ENCODE measurements around the gene CUBN.

CUBN gene

GRCh38 chr10:16904639-16905061, 225.0 kb downstream of the CUBN start:
- Histone ChIP-seq H3K4me3 (ENCODE audit: low read depth, low read length) (no peak overlapping the region), H3K79me2 (no peaks in the 10 kb centered on the region), H3K27me3 (ENCODE audit: control insufficient read depth, insufficient read depth, low read length) (no peaks in the 10 kb centered on the region), H3K9ac (no peak overlapping the region), H3K4me2 (ENCODE audit: low read length) (no peak overlapping the region), H3K27ac (no peak overlapping the region), H2AFZ (no peak overlapping the region), H3K4me1 (no peaks in the 10 kb centered on the region), H3K9me3 (ENCODE audit: control insufficient read depth, low read length) (no peaks in the 10 kb centered on the region), H3K36me3 (ENCODE audit: control insufficient read depth, insufficient read depth, low read length) (no peaks in the 10 kb centered on the region)
- TF ChIP-seq CTCF (IDR thresholded peaks at IDR 0.05), result no peak

- Histone ChIP-seq H3K27ac (no peak overlapping the region), H3K4me1 (no peaks in the 10 kb centered on the region), H3K4me3 (ENCODE audit: low read depth, low read length) (no peak overlapping the region), H3K4me2 (ENCODE audit: low read length) (no peak overlapping the region), H3K9me3 (ENCODE audit: control insufficient read depth, low read length) (no peaks in the 10 kb centered on the region), H3K9ac (no peak overlapping the region), H3K79me2 (no peaks in the 10 kb centered on the region), H3K36me3 (ENCODE audit: control insufficient read depth, insufficient read depth, low read length) (no peaks in the 10 kb centered on the region), H2AFZ (no peak overlapping the region), H3K27me3 (ENCODE audit: control insufficient read depth, insufficient read depth, low read length) (no peaks in the 10 kb centered on the region)
- no peak for TF ChIP-seq CTCF (IDR thresholded peaks at IDR 0.05)
These were observed 225.6 kb downstream of the CUBN start for GRCh38 chr10:16904049-16904448.

GRCh38 chr10:16902606-16903005, 227.0 kb downstream of the CUBN start:
- no peak overlapping the region for H2AFZ ChIP-seq
- no peaks in the 10 kb centered on the region for H3K36me3 ChIP-seq (ENCODE audit: control insufficient read depth, insufficient read depth, low read length)

GRCh38 chr10:16901106-16901505, 228.5 kb downstream of the CUBN start:
- no peak for TF ChIP-seq CTCF (IDR thresholded peaks at IDR 0.05)
- Histone ChIP-seq H3K4me1 (no peaks in the 10 kb centered on the region), H3K4me2 (ENCODE audit: low read length) (no peak overlapping the region), H2AFZ (no peak overlapping the region), H3K4me3 (ENCODE audit: low read depth, low read length) (no peak overlapping the region), H3K79me2 (no peaks in the 10 kb centered on the region), H3K9ac (no peak overlapping the region), H3K36me3 (ENCODE audit: control insufficient read depth, insufficient read depth, low read length) (no peaks in the 10 kb centered on the region), H3K27ac (no peak overlapping the region), H3K9me3 (ENCODE audit: control insufficient read depth, low read length) (no peaks in the 10 kb centered on the region), H3K27me3 (ENCODE audit: control insufficient read depth, insufficient read depth, low read length) (no peaks in the 10 kb centered on the region)

More at GRCh38 chr10:16902606-16903005, 227.0 kb downstream of the CUBN start:
- TF ChIP-seq CTCF (IDR thresholded peaks at IDR 0.05), result no peak
- no peaks in the 10 kb centered on the region for H3K27me3 ChIP-seq (ENCODE audit: control insufficient read depth, insufficient read depth, low read length)
- H3K9me3 ChIP-seq (ENCODE audit: control insufficient read depth, low read length), result no peaks in the 10 kb centered on the region
- no peak overlapping the region for H3K4me2 ChIP-seq (ENCODE audit: low read length)
- H3K79me2 ChIP-seq, result no peaks in the 10 kb centered on the region
- H3K4me1 ChIP-seq, result no peaks in the 10 kb centered on the region
- H3K9ac ChIP-seq, result no peak overlapping the region
- H3K4me3 ChIP-seq (ENCODE audit: low read depth, low read length), result no peak overlapping the region
- no peak overlapping the region for H3K27ac ChIP-seq

- no peak overlapping the region for H2AFZ ChIP-seq
- no peak overlapping the region for H3K27ac ChIP-seq
- no peaks in the 10 kb centered on the region for H3K36me3 ChIP-seq (ENCODE audit: control insufficient read depth, insufficient read depth, low read length)
- no peak overlapping the region for H3K4me3 ChIP-seq (ENCODE audit: low read depth, low read length)
- H3K79me2 ChIP-seq, result no peaks in the 10 kb centered on the region
- H3K4me2 ChIP-seq (ENCODE audit: low read length), result no peak overlapping the region
- H3K9ac ChIP-seq, result no peak overlapping the region
- H3K9me3 ChIP-seq (ENCODE audit: control insufficient read depth, low read length), result no peaks in the 10 kb centered on the region
- TF ChIP-seq CTCF (IDR thresholded peaks at IDR 0.05), result no peak
- H3K4me1 ChIP-seq, result no peaks in the 10 kb centered on the region
- H3K27me3 ChIP-seq (ENCODE audit: control insufficient read depth, insufficient read depth, low read length), result no peaks in the 10 kb centered on the region
These were observed 232.6 kb downstream of the CUBN start for GRCh38 chr10:16896993-16897392.

Measured in parathyroid adenoma (tissue), 2 donors.